GM12872 (cell line): ENCODE measurements around the gene AMACR.

Experiments
- CTCF ChIP-seq: IDR thresholded peaks from 3 replicates; pipeline ENCODE4 v1.5.1; 2011; ENCODE audit warnings: low read depth, mild to moderate bottlenecking, low read length, moderate library complexity; ENCODE audit not compliant: insufficient read depth

The AMACR gene

DNA sequence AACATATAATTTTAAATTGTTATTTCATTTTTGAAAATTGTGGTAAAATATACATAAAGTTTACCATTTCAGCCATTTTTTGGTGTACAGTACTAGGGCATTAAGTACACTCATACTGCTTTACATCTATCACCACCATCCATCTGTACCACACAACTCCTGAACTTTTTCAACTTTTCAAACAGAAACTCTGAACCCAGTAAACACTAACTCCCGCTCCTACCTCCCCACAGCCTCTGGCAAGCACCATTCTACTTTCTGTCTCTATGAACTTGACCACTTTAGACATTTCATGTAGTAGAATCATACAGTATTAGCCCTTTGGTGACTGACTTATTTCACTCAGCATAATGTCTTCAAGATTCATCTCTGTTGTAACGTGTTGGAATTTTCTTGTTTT is 15.0 kb downstream of the AMACR start:
- no peak for TF ChIP-seq CTCF

DNA sequence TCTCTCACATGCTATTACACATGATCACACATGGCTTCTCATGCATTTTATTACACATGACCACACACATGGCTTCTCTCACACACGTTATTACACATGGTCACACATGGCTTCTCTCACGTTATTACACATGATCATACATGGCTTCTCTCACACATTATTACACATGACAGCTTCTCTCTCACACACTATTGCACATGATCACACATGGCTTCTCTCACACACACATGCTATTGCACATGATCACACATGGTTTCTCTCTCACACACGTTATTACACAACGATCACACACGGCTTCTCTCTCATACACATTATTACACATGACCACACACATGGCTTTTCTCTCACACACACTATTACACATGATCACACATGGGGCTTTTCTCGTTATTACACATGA is 22.4 kb downstream of the AMACR start:
- no peak for TF ChIP-seq CTCF

DNA sequence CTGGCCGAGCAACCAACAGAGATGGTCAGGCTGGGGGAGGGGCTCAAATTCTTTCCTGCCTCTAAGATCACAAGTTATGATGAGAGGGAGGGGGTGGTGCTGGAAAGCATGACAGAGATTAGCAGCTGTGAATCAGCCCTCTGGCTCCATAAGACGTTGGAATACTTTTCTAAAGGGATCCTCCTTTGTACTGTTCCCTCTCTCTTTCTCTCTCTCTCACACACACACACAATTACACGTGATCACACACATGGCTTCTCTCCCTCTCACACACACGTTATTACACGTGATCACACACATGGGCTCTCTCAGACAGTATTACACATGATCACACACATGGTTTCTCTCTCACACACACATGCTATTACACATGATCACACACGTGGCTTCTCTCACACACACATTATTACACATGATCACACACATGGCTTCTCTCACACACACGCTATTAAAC is 23.2 kb downstream of the AMACR start, which contains the start of gene SLC45A2:
Gene SLC45A2, minus strand, starts transcription at position 23 of the 454 bp plus-strand sequence. CDS start 110 bp downstream, outside the sequence.
- no peak for TF ChIP-seq CTCF

DNA sequence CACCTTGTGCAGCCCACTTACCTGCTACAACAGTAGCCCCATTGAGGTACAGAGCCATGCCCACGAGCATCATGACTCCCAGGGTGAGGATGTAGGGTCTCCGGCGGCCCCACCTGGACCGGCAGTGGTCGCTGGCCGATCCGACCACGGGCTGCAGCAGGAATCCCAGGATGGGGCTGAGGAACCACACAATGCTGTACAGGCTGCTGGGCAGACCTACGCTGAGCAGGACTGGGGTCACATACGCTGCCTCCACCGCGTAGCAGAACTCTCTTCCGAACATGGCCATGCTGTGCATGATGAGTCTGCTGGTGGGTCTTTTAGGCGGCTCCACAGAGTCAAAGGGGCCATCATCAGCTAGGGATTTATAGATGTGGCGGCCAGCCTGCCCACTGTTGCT is 23.7 kb downstream of the AMACR start:
- TF ChIP-seq CTCF = no peak

DNA sequence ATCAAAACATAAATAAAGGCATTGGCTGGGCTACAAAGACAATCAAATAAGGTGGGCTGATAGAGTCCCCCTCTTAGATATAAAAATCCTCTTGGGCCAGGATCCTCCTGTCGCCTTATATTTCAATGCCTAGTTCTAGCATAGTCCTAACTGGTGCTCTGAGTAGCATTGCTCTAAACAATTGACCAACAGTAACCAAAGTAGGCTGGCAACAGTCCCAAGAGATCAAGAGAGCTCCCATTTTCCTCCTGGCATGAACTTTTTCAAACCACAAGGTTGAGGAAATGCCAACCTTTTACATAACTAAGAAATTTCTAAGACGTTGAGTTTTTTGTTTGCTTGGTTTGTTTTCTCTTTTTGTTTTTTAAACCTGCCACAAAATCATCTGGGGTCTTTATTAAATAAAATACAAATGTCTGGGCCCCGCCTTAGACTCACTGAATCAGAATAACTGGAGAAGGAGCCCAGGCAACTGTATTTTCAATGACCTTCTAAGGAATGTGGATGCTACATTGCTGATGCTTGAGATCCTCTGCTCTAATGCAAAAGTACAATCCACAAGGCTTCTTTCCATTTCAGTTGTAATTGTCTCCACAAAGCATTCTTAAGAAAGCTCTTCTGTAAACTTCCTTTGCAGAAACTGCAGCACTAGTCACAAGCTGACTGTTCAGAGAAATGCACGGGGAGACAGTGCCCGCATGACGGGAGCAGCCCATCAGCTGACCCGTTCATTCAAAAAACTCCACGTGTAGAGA is 26.3 kb downstream of the AMACR start:
- no peak for TF ChIP-seq CTCF

- TF ChIP-seq CTCF = no peak
Measured at GRCh38 chr5:33980030-33980429, 27.8 kb downstream of the AMACR start.

GRCh38 chr5:33978306-33978705 is 29.5 kb downstream of the AMACR start:
- TF ChIP-seq CTCF = no peak

- TF ChIP-seq CTCF = no peak
Measured at GRCh38 chr5:33976307-33976706, 31.5 kb downstream of the AMACR start.
